HepG2 (cell line): ENCODE measurements around the gene ARHGEF26. TPM values are rescaled to one million over a fixed set of nuclear protein-coding genes. Genes with fewer than 3 reads are reported as not detected.

ENCODE experiments used
- ATAC-seq: fragments of 200-7000 bp; cut with Tn5 transposase; 3 replicates; pipeline ENCODE4 v1.9.1; 2020; ENCODE audit warnings: mild to moderate bottlenecking, moderate library complexity
- BruUV-seq: library from RNA; stranded (reverse); fragments of 400-500 nt; replicated peaks from 2 replicates; lab custom pipeline; 2021; lab: Mats Ljungman, UMichigan
- CTCF ChIA-PET: fragments of 300-600 bp; formaldehyde crosslinking; extraction: SDS; loops from one replicate; lab custom pipeline; 2021; ENCODE audit warnings: low total read pairs, inconsistent platforms, low intra/inter-chr PET ratio; lab: Yijun Ruan, JAX
- POLR2A ChIA-PET: fragments of 350-600 bp; sonication (Branson Sonifier 250); formaldehyde crosslinking; loops from one replicate; lab custom pipeline; 2020; ENCODE audit warnings: antibody characterized with exemption, inconsistent platforms; lab: Yijun Ruan, JAX
- DNase-seq: peaks from one replicate; pipeline ENCODE4 v3.0.0-alpha.2; 2015; ENCODE audit warnings: low spot score
- FAIRE-seq: peaks from 3 replicates; lab custom pipeline; 2011; peaks lifted over from hg19 to GRCh38; lab: Jason Lieb, UNC
- H2AFZ ChIP-seq: one replicate; pipeline ENCODE4 v1.6.1; 2011; ENCODE audit warnings: low read length, inconsistent platforms
- H3K27ac ChIP-seq: fragments of 300-600 bp; 3 replicates; pipeline ENCODE4 v1.8.0; 2011; ENCODE audit warnings: mixed run types, mild to moderate bottlenecking, mixed read lengths, low read length, inconsistent platforms; ENCODE audit not compliant: insufficient read depth; ENCODE audit errors: extremely low read length
- H3K27me3 ChIP-seq, 2 experiments: fragments of 200-600 bp in 1 of 2; 2 replicates in 1 of 2; 3 replicates in 1 of 2; pipeline versions ENCODE4 v1.6.0 to v1.8.0; 2011; ENCODE audit warnings: low read length in 2 of 2, mild to moderate bottlenecking in 2 of 2, moderate library complexity in 2 of 2, inconsistent platforms in 1 of 2; ENCODE audit not compliant: insufficient read depth in 2 of 2, control insufficient read depth in 1 of 2
- H3K36me3 ChIP-seq, 2 experiments: fragments of 200-600 bp in 1 of 2; replicated peaks in 1 of 2; 2 replicates in 1 of 2; 3 replicates in 1 of 2; pipeline versions ENCODE4 v1.5.1 to v1.8.0; 2011; ENCODE audit warnings: low read length in 2 of 2, inconsistent platforms in 1 of 2; ENCODE audit not compliant: insufficient read depth in 2 of 2, control insufficient read depth in 1 of 2
- H3K4me1 ChIP-seq: 2 replicates; pipeline ENCODE4 v1.5.1; 2012; ENCODE audit warnings: low read length, inconsistent platforms; ENCODE audit not compliant: insufficient read depth
- H3K4me2 ChIP-seq: 2 replicates; pipeline ENCODE4 v1.6.0; 2011; ENCODE audit warnings: low read depth, low read length, inconsistent platforms
- H3K4me3 ChIP-seq, 3 experiments: fragments of 200-600 bp in 1 of 3; sonication (generic), shearing (Covaris generic) in 1 of 3; replicated peaks in 1 of 3; 2 replicates each; pipeline ENCODE4 v1.5.1; 2011 to 2016; ENCODE audit warnings: low read length in 3 of 3, inconsistent platforms in 2 of 3, low read depth in 2 of 3, mild to moderate bottlenecking in 2 of 3, control low read depth in 1 of 3, mixed read lengths in 1 of 3; ENCODE audit not compliant: insufficient read depth in 1 of 3
- H3K79me2 ChIP-seq: one replicate; pipeline ENCODE4 v1.6.1; 2011; ENCODE audit warnings: low read length, inconsistent platforms; ENCODE audit not compliant: insufficient read depth
- H3K9ac ChIP-seq: 2 replicates; pipeline ENCODE4 v1.6.0; 2011; ENCODE audit warnings: mild to moderate bottlenecking, low read depth, low read length, inconsistent platforms; ENCODE audit not compliant: insufficient read depth
- H3K9me3 ChIP-seq: 2 replicates; pipeline ENCODE4 v1.5.1; 2012; ENCODE audit warnings: mild to moderate bottlenecking, low read length
- H4K20me1 ChIP-seq: 2 replicates; pipeline ENCODE4 v1.6.0; 2011; ENCODE audit warnings: inconsistent platforms, mild to moderate bottlenecking, low read length, moderate library complexity; ENCODE audit not compliant: insufficient read depth
- AGO2 ChIP-seq: fragments of 200-400 bp; formaldehyde crosslinking; optimal IDR thresholded peaks from 2 replicates; pipeline ENCODE3; 2017; ENCODE audit warnings: mild to moderate bottlenecking, low read depth, low read length, moderate library complexity
- CREM ChIP-seq, 2 experiments: sonication (generic) in 1 of 2; formaldehyde crosslinking in 1 of 2; IDR thresholded peaks; 2 replicates each; pipeline versions ENCODE4 v1.4.0 to v1.6.1; 2016 to 2020; ENCODE audit warnings: antibody characterized with exemption in 1 of 2, mild to moderate bottlenecking in 1 of 2, missing genetic modification reagents in 1 of 2
- HNF4G ChIP-seq, 2 experiments: sonication (generic) in 1 of 2; formaldehyde crosslinking in 1 of 2; IDR thresholded peaks; 2 replicates each; pipeline versions ENCODE4 v1.4.0 to v1.6.1; 2011 to 2020; ENCODE audit warnings: borderline replicate concordance in 2 of 2, low read depth in 2 of 2, mild to moderate bottlenecking in 2 of 2, low read length in 1 of 2, missing genetic modification reagents in 1 of 2, moderate library complexity in 1 of 2
- HNRNPLL ChIP-seq: fragments of 200-400 bp; formaldehyde crosslinking; IDR thresholded peaks from 2 replicates; pipeline ENCODE4 v1.6.1; 2017; ENCODE audit warnings: mild to moderate bottlenecking, low read depth, low read length; ENCODE audit not compliant: poor library complexity, severe bottlenecking
- NFKBIZ ChIP-seq: IDR thresholded peaks from 2 replicates; pipeline ENCODE4 v1.6.1; 2018; ENCODE audit warnings: missing genetic modification reagents, missing compliant biosample characterization
- NKX3-1 ChIP-seq: sonication (generic); formaldehyde crosslinking; IDR thresholded peaks from 2 replicates; pipeline ENCODE4 v1.5.0; 2020; ENCODE audit warnings: missing genetic modification reagents
- SIX1 ChIP-seq: sonication (generic); formaldehyde crosslinking; IDR thresholded peaks from 2 replicates; pipeline ENCODE4 v1.4.0; 2020; ENCODE audit warnings: missing genetic modification reagents, borderline replicate concordance
- SP5 ChIP-seq: IDR thresholded peaks from 2 replicates; pipeline ENCODE4 v1.6.1; 2016; ENCODE audit warnings: low read depth, borderline replicate concordance
- TCF7 ChIP-seq: sonication (generic); IDR thresholded peaks from 2 replicates; pipeline ENCODE4 v1.6.1; 2016; ENCODE audit warnings: antibody characterized with exemption, low read depth
- ZFP41 ChIP-seq: sonication (generic); formaldehyde crosslinking; IDR thresholded peaks from 2 replicates; pipeline ENCODE4 v1.4.0; 2020; ENCODE audit warnings: mild to moderate bottlenecking, missing genetic modification reagents, borderline replicate concordance
- ZNF713 ChIP-seq: sonication (generic); formaldehyde crosslinking; IDR thresholded peaks from 2 replicates; pipeline ENCODE4 v1.4.0; 2020; ENCODE audit warnings: mild to moderate bottlenecking, missing genetic modification reagents
- ZSCAN29 ChIP-seq: sonication (generic); formaldehyde crosslinking; conservative IDR thresholded peaks from 2 replicates; pipeline ENCODE4 v1.4.0; 2020; ENCODE audit warnings: mild to moderate bottlenecking, missing genetic modification reagents
- WGBS: methylation state at CpG from one replicate; pipeline ENCODE4 v1.1.6; 2017; ENCODE audit warnings: low lambda C conversion rate; 5-methylcytosine and 5-hydroxymethylcytosine counted together
- in situ Hi-C: cut with HindIII; loops from 2 replicates; pipeline ENCODE4 v1.10.0; 2017; ENCODE audit warnings: low pct_unique_long_range_greater_than_20kb; ENCODE audit not compliant: extremely low pct_ligation_motif_present
- intact Hi-C: fragments of 100-400 bp; cut with micrococcal nuclease; formaldehyde crosslinking; loops from one replicate; pipeline ENCODE4 v1.10.0; 2022; ENCODE audit not compliant: unreplicated experiment
- polyA plus RNA-seq, 8 experiments: library from polyadenylated mRNA; depleted of rRNA in 3 of 8; stranded (reverse) in 7 of 8; unstranded in 1 of 8; fragments of >200 nt; fragmentation: Illumina TruSeq in 4 of 8; extraction: Trizol in 4 of 8; gene quantifications; 2 replicates each; pipeline versions ENCODE4 v1.2.1 to v1.2.3, GENCODE V29; 2011 to 2016; ENCODE audit warnings: low read depth in 4 of 8, missing spikeins in 1 of 8, mixed read lengths in 1 of 8; ENCODE audit not compliant: insufficient read depth in 1 of 8
- total RNA-seq, 5 experiments: library from RNA; depleted of rRNA; stranded (reverse); fragments of >200 nt; fragmentation: Illumina TruSeq; extraction: Trizol; gene quantifications; 2 replicates each; pipeline ENCODE4 v1.2.3, GENCODE V29; 2016; ENCODE audit warnings: low read depth in 1 of 5
- TF ChIP-seq, protein P1 (sequence below): sonication (generic); formaldehyde crosslinking; conservative IDR thresholded peaks from 2 replicates; pipeline ENCODE4 v1.8.0; 2022; ENCODE audit warnings: mild to moderate bottlenecking, moderate library complexity, missing genetic modification reagents
- TF ChIP-seq, protein P2 (sequence below): sonication (generic); formaldehyde crosslinking; IDR thresholded peaks from 2 replicates; pipeline ENCODE4 v1.5.1; 2020; ENCODE audit warnings: missing genetic modification reagents, mild to moderate bottlenecking, borderline replicate concordance

ARHGEF26 gene
- total and polyA plus RNA-seq, 2 of the 13 experiments (the other 11 are each of a cell fraction or from before 2014, with no cell fraction given), result 0.74 to 6.1 TPM

DNA sequence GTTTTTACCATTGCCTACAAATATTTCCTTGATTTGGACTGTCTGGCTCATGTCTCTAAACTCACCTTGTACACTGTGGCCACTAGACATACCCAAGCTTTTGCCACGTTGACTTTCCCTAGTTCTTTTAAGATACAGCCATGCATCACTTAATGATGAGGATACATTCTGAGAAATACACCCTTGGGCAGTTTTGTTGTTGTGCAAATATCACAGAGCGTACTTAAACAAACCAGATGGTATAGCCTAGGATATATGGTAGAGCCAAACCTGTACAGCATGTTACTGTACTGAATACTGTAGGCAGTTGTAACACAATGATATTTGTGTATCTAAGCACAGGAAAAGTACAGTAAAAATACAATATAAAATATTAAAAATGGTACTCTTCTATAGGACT, 5.5 kb downstream of the ARHGEF26 start:
- intact Hi-C loops, result loop anchor here (10.0 kb wide), 2 partner anchors 98 to 128 kb away; no protein-coding TSS in a partner anchor

DNA sequence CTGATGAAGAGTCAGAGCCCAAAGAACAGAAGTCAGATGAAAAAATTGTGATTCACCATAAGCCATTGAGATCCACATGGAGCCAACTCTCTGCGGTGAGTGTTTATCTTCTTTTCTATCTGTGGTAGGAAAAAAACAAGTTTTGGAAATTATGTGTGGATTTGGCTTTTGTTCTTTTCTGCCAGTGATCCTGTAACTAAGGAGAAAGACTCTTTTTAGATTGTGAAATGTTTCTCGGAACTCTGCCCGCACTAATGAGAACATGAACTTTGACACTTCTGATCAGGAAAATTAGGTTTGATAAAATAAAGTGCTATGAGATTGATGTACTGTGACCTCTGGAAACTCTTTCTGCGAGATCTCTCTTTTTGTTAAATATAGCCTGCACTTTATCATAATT, 8.4 kb downstream of the ARHGEF26 start:
- Histone ChIP-seq H3K27me3 (no peaks in the 10 kb centered on the region), H2AFZ (no peak overlapping the region), H3K9ac (no peak overlapping the region), H3K27ac (no peak overlapping the region), H3K9me3 (no peaks in the 10 kb centered on the region), H3K36me3 (no peaks in the 10 kb centered on the region), H3K79me2 (no peaks in the 10 kb centered on the region), H3K4me2 (no peak overlapping the region), H3K4me3 (no peak overlapping the region), H4K20me1 (no peaks in the 10 kb centered on the region), H3K4me1 (peaks cover 21% of the 10 kb centered on the region)
- FAIRE-seq (no peak), DNase-seq (no peak), ATAC-seq (no peak)
- ChIA-PET POLR2A (no interaction called here), CTCF (no interaction called here)
- WGBS, result 88% methylated on average over 4 of the region's 4 CpGs
- intact Hi-C loops, result loop anchor here (10.0 kb wide), 2 partner anchors 95 to 125 kb away; no protein-coding TSS in a partner anchor
- BruUV-seq, result no TSS peak
- in situ Hi-C loops, result loop anchor here (10.0 kb wide), 1 partner anchor 125 kb away; no protein-coding TSS in a partner anchor
- TF ChIP-seq NFKBIZ (no peak), SP5 (CRISPR knock-in tag) (no peak), HNRNPLL (no peak), SIX1 (CRISPR knock-in tag) (no peak), TCF7 (no peak)
- TF ChIP-seq, protein P1, sequence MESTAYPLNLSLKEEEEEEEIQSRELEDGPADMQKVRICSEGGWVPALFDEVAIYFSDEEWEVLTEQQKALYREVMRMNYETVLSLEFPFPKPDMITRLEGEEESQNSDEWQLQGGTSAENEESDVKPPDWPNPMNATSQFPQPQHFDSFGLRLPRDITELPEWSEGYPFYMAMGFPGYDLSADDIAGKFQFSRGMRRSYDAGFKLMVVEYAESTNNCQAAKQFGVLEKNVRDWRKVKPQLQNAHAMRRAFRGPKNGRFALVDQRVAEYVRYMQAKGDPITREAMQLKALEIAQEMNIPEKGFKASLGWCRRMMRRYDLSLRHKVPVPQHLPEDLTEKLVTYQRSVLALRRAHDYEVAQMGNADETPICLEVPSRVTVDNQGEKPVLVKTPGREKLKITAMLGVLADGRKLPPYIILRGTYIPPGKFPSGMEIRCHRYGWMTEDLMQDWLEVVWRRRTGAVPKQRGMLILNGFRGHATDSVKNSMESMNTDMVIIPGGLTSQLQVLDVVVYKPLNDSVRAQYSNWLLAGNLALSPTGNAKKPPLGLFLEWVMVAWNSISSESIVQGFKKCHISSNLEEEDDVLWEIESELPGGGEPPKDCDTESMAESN, result no peak

More for the DNA sequence above, 5.5 kb downstream of the ARHGEF26 start:
- no peaks in the 10 kb centered on the region for H3K79me2 ChIP-seq
- ATAC-seq (no peak), DNase-seq (no peak)
- no peak overlapping the region for H2AFZ ChIP-seq
- H4K20me1 ChIP-seq, result no peaks in the 10 kb centered on the region
- H3K4me1 ChIP-seq, result peaks cover 51% of the 10 kb centered on the region
- 69% methylated on average over 2 of the region's 2 CpGs for WGBS
- no TSS peak for BruUV-seq
- H3K9ac ChIP-seq, result no peak overlapping the region
- in situ Hi-C loops, result loop anchor here (10.0 kb wide), 1 partner anchor 128 kb away; no protein-coding TSS in a partner anchor
- no peaks in the 10 kb centered on the region for H3K9me3 ChIP-seq
- POLR2A ChIA-PET, result no interaction called here
- TF ChIP-seq HNF4G (IDR thresholded peaks at IDR 0.05; ENCODE audit: borderline replicate concordance, low read depth, low read length) (no peak), HNF4G (CRISPR knock-in tag; IDR thresholded peaks at IDR 0.05; ENCODE audit: borderline replicate concordance, low read depth) (no peak), ZNF713 (CRISPR knock-in tag) (no peak), NKX3-1 (CRISPR knock-in tag) (no peak), CREM (IDR thresholded peaks at IDR 0.05) (no peak), CREM (CRISPR knock-in tag; IDR thresholded peaks at IDR 0.05) (no peak), AGO2 (no peak), ZSCAN29 (CRISPR knock-in tag) (no peak), ZFP41 (no peak)
- TF ChIP-seq, protein P2, sequence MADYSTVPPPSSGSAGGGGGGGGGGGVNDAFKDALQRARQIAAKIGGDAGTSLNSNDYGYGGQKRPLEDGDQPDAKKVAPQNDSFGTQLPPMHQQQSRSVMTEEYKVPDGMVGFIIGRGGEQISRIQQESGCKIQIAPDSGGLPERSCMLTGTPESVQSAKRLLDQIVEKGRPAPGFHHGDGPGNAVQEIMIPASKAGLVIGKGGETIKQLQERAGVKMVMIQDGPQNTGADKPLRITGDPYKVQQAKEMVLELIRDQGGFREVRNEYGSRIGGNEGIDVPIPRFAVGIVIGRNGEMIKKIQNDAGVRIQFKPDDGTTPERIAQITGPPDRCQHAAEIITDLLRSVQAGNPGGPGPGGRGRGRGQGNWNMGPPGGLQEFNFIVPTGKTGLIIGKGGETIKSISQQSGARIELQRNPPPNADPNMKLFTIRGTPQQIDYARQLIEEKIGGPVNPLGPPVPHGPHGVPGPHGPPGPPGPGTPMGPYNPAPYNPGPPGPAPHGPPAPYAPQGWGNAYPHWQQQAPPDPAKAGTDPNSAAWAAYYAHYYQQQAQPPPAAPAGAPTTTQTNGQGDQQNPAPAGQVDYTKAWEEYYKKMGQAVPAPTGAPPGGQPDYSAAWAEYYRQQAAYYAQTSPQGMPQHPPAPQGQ (CRISPR knock-in tag), result no peak
- TF ChIP-seq, all 625 proteins: peak for 0
- CTCF ChIA-PET, result no interaction called here
- Histone ChIP-seq H3K4me2 (no peak overlapping the region), H3K27ac (no peak overlapping the region), H3K27me3 (peaks cover 0 to 20% of the 10 kb centered on the region in 2 experiments; a peak in 3 of 5 replicates), H3K36me3 (no peaks in the 10 kb centered on the region), H3K4me3 (no peak overlapping the region)
- FAIRE-seq, result no peak
